Tibial nerve (tissue), 3 donors: Measurements from ENCODE around the gene ATP8B1.
"Not testable (repeated sequence)": the region's sequence is repeated elsewhere in the genome, so short reads cannot be mapped to it uniquely, and the experiment has no call there.

Experiments
- POLR2A ChIP-seq, 2 donors: fragments of 450-650 bp; IDR thresholded peaks; one replicate each; pipeline ENCODE4 v1.6.1; 2017; ENCODE audit warnings: antibody characterized with exemption in 2 of 2, mild to moderate bottlenecking in 2 of 2, moderate library complexity in 2 of 2
- TF ChIP-seq, protein P1 (sequence below), 5 experiments: fragments of 200-600 bp in 3 of 5; fragments of 450-650 bp in 2 of 5; sonication (generic) in 3 of 5; IDR thresholded peaks; one replicate each; pipeline ENCODE4 v1.5.1; 2016 to 2019; ENCODE audit warnings: antibody characterized with exemption in 5 of 5, mild to moderate bottlenecking in 3 of 5, moderate library complexity in 2 of 5

DNA sequence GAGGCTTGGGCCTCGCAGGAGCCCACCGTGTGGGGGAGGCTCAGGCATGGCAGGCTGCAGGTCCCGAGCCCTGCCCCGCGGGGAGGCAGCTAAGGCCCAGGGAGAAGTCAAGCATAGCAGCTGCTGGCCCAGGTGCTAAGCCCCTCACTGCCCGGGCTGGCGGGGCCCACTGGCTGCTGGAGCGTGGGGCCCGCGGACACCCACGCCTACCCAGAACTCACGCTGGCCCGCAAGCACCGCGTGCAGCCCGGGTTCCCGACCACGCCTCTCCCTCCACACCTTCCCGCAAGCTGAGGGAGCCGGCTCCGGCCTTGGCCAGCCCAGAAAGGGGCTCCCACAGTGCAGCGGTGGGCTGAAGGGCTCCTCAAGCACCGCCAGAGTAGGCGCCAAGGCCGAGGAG lies 159.4 kb downstream of the ATP8B1 start:
- TF ChIP-seq, protein P1, sequence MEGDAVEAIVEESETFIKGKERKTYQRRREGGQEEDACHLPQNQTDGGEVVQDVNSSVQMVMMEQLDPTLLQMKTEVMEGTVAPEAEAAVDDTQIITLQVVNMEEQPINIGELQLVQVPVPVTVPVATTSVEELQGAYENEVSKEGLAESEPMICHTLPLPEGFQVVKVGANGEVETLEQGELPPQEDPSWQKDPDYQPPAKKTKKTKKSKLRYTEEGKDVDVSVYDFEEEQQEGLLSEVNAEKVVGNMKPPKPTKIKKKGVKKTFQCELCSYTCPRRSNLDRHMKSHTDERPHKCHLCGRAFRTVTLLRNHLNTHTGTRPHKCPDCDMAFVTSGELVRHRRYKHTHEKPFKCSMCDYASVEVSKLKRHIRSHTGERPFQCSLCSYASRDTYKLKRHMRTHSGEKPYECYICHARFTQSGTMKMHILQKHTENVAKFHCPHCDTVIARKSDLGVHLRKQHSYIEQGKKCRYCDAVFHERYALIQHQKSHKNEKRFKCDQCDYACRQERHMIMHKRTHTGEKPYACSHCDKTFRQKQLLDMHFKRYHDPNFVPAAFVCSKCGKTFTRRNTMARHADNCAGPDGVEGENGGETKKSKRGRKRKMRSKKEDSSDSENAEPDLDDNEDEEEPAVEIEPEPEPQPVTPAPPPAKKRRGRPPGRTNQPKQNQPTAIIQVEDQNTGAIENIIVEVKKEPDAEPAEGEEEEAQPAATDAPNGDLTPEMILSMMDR (IDR thresholded peaks at IDR 0.05): not testable (repeated sequence)
- TF ChIP-seq POLR2A (IDR thresholded peaks at IDR 0.05): not testable (repeated sequence)
